CD4-positive, alpha-beta T cell treated with Interleukin-17A for 4 hours (primary cell): ENCODE measurements around the gene ZNF12.
A peak's percentile ranks its signal among the peaks of the same experiment; 100 is the strongest.
"Not testable (repeated sequence)": the region's sequence is repeated elsewhere in the genome, so short reads cannot be mapped to it uniquely, and the experiment has no call there.

Experiments
- DNase-seq: peaks from one replicate; pipeline ENCODE4 v3.0.0-alpha.2; 2020; ENCODE audit warnings: mixed read lengths

ZNF12 gene

DNA sequence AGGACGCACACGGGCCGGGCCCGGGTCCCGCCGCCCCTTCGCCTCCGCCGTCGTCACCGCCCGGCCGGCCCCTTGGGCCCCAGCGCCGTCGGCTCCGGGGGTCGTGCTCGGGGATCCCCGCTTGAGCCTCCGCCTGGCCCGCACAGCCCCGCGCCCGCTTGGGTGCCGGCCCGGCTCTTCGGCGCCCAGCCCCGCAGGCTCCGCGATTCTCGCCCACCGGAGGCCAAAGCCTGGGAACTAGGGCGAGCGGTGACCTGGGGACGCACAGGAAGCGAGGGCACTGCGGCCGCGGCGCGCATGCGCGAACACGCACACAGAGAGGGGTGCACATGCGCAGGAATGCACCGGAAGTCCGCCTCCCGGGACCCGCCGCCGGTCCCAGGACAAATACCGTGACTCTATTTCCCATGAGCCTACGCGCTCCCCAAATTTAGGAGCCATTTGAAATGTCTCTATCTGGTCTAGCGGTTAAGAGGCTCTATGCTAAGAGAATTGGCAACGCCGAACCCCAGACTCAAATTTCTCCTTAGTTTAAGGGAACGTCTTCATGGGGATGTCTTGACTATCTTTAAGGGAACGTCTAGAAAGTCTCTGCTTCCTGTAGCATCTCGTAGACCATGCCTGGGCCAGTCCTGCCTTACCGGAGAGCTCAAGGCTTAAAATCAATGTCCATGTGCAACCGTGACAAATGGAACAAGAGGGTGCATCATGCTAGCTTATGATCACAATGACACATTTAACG, at the start of gene ZNF12:
ZNF12 (minus strand) TSS at position 282 of the 742 bp plus-strand sequence. CDS start 1,774 bp downstream, outside the sequence.
- peak; percentile 98 for DNase-seq

DNA sequence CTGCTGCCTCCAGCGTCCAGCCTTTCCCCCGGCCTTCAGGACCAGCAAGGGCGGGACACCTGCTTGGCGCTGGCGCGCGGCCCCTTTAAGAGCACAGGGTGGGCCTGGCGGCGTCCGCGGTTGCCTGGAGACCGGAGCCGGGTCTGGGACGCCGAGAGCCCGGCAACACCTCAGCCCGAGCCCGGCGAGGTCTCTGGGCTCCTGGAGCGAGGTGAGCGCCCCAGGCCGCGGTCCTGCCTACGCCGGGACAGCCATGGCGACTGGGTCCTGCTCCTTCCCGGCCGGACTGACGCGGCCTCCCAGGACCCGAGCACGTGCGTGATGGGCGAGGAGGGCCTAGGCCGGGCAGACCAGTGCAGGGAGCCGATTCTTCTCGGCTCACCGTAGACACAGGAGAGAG, 47.2 kb upstream of the ZNF12 start, which contains the start of gene RSPH10B2:
RSPH10B2 (plus strand) TSS at position 140 of the 400 bp plus-strand sequence. CDS start 3,575 bp downstream, outside the sequence.
- not testable (repeated sequence) for DNase-seq

DNA sequence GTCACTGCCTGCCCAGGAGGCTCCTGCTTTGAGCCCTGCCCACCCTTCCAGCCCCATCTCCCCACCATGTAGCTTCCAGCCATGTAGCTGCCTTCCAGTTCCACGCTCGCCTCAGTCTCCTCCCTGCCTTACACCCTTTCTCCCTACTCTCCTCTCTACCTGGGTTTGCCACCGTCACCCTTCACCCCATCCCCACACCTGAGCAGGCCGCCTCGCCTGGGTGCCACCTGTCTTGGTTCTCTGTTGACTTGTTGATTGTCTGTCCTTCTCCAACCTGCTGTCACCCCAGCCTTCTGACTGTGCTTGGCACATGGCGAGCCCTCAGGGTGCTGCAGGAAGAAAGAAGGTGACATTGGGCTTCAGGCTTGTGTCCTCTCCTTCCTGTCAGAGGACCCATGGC, 43.4 kb upstream of the ZNF12 start:
- DNase-seq, result not testable (repeated sequence)

DNA sequence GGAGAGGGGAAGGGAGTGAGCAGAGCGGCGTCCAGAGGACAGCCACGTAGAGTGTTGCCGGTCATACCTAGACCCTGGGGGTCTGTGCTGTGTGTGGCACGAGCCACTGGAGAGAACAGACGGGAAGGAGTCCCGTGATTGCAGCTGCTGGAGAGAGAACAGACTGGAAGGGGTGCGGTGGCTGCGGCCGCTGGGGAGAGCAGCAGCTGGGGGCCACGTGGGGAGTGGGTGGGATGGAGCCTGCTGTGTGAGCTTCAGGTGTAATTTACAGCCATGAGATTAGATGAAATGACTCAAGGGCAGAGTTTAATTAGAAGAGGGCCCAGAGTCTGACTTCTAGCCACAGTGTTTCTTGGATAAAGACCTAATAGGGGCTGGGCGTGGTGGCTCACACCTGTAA, 42.6 kb upstream of the ZNF12 start:
- not testable (repeated sequence) for DNase-seq

DNA sequence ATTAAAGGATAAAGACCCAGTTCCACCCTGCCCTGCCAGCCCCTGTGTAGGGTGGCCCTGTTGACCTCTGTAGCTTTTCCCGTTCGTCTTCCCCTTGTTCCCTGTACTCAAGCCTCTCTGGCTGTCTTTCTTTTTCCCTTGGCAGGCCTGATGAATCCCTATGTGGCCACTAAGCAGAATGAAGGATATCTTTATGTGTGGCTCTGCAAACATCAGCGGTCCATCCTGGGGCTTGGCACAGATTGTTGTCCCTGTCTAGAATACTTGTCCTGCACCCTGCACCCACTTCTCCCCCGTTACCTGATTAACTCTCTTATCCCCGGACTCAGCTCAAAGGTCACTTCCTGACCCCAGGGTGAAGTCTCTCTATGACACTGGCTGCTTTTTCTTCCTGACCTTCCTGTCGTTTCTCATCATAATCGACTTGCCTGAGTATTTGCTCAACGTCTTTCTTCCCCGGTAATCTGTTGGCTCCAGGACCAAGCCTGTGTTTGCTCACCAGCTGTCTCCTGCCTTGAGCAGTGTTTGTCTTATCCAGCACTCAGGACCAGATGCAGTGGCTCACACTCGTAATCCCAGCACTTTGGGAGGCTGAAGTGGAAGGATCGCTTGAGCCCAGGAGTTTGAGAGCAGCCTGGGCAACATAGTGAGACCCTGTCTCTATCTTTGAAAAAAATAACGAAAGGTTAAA, 37.8 kb upstream of the ZNF12 start:
- not testable (repeated sequence) for DNase-seq

DNA sequence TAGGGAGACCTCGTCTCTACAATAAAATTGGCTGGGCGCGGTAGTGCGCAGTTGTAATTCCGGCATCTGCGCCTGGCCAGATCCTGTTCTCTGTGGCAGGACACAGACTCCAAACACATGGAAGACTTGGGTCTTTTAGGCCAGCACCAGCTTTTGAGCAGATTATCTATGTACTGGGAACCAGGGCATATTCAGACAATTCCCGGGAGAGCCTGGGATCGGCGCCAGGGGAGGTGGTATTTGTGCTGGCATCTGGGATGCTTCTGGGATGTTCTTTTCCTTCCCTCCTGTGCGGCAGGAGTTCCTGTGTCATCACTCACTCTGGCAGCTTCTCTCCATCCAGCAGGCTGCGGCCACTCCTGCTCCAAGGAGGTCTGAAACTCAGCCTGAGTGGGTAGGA, 31.7 kb upstream of the ZNF12 start:
- not testable (repeated sequence) for DNase-seq

DNA sequence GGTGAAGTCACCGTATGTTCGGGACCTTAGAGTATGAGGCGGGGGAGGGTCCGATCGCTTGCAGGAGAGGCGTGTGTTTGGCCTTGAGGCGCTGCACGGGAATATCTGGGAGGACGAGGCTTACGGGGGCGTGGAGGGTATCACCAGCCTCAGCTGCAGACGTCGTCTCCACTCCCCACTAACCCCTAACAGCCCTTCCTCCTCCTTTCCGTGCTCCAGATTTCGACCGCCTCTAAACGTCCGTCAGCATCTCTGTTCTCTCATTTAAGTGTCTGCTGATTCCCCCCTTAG, 23.5 kb upstream of the ZNF12 start:
- DNase-seq, result no peak

DNA sequence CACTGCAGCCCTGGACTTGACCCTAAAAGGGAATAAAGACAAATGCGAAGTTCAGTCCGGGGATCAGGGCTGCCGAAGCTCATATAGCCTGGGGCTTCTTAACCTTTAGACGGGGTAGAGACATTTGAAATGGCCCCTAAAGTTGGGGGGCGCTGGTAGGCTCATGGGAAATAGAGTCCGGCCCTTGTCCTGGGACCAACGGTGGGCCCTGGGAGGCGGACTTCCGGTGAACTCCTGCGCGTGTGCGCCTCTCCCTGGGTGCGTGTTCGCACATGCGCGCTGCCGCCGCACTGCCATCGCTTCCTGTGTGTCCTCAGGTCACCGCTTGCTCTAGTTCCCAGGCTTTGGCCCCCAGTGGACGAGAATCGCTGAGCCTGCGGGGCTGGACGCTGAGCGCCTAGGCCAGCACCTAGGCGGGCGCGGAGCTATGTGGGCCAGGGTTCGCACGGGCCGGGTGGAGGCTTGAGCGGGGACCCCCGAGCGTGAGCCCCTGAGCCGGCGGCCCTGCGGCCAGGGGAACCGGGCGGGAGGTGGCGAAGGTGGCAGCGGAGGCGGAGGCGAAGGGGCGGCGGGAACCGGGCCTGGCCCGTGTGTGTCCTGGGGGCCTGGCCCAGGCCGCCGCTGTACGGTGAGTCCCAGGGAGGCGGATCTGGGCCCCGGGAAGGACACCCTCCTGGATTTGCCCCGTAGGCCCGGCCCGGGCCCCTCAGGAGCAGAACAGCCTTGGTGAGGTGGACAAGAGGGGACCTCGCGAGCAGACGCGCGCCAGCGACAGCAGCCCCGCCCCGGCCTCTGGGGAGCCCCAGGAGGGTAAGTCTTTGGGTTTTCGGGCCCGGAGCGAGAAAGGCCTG, 23.0 kb upstream of the ZNF12 start:
- peak; percentile 87 for DNase-seq

DNA sequence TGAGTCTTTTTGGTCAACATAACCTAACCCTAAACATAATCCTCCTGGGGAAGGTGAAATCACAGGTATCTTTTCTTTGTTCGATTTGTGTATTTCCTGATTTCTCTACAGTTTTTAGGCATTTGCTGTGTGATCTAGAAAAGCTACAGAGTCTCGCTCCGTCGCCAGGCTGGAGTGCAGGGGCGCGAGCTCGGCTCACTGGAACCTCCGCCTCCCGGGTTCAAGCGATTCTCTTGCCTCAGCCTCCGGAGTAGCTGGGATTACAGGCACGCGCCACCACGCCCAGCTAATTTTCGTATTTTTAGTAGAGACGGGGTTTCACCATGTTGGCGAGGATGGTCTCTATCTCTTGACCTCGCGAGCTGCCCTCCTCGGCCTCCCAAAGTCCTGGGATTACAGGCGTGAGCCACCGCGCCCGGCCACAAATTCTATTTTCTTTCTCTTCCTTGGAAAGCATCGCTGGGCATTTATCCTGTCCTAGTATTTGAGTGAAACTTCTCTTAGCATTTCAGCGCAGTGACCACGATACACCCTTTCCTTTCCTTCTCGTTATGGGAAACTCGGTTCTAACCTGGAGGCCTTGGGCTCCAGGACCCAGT, 22.2 kb upstream of the ZNF12 start:
- DNase-seq, result not testable (repeated sequence)

DNA sequence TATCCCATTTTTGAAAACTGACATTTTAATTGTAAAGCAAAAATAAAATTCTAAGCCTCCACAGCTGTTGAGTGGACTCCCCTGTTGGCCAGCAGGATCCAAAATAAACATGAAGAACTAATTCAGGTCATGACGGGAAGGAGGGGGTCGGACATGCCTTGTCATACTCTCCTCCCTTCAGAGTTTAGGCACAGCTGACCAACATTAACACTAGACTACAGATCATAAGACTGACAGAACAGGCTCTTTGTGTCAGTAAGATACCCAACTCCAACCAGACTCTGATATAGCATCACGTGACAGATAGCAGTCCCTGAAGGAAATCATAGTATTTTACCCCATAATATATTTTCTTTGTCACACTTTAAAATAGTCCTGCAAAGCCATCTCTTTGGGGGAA, 20.9 kb upstream of the ZNF12 start:
- no peak for DNase-seq

DNA sequence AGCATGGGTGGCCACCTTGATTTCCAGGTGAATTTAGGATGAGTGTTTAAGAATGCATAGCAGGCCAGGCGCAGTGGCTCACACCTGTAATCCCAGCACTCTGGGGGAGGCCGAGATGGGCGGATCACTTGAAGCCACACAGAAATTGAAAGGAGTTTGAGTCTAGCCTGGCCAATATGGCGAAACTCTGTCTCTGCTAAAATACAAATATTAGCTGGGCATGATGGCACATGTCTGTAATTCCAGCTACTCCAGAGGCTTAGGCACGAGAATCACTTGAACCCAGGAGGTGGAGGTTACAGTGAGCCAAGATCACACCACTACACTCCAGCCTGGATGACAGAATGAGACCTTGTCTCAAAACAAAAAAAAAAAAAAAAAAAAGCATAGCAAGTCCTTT, 19.6 kb upstream of the ZNF12 start:
- DNase-seq, result not testable (repeated sequence)

DNA sequence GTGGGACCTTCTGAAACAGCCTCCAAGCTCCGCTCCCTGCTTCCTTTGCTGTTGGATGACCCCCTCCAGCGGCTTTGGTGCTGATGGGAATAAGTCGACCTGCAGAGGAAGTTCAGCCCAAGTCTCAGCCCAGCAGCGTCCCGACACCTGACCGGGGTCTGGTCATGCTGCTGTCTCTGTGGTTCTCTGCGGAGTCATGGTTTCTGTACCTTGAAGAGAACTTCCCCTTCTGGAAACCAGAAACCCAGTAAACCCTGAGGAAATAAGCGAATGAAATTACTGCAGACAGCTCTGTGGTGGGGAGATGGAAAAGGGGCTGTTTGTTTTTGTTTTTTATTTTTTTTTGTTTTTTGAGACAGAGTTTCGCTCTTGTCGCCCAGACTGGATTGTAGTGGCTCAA, 18.3 kb upstream of the ZNF12 start:
- DNase-seq, result no peak

DNA sequence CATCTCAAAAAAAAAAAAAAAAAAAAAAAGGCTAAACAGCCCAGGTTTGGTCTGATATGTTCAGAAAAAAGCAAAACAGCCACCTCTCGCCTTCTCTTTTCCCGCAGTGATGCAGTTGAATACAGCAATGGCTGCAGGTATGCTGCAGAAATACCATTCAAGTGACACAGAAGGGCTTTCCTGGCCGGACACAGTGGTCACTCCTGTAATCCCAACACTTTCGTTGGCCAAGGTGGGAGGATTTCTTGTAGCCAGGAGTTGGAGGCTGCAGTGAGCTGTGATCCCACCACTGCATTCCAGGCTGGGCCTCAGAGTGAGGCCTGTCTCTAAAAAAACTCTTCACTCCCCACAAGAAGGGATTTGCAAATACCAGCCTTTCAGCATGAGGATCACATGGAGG, 17.6 kb upstream of the ZNF12 start:
- not testable (repeated sequence) for DNase-seq

DNA sequence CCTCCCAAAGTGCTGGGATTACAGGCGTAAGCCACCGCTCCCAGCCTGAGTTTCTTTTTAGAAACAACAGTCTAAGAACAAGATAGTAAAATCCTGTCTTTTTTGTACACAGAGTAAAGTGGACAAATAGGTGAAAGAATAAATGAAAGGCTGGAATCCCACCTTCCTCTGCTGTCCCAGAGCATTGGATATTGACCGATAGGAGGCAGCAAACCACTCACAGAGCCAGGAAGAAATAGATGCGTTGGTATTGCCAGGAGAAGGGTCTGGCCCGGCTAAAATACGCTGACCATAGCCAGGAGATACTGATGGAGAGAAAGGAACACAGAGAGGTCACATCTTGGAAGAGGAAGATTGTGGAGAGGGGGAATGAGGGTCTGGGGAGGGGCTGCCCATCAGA, 11.4 kb upstream of the ZNF12 start:
- no peak for DNase-seq

DNA sequence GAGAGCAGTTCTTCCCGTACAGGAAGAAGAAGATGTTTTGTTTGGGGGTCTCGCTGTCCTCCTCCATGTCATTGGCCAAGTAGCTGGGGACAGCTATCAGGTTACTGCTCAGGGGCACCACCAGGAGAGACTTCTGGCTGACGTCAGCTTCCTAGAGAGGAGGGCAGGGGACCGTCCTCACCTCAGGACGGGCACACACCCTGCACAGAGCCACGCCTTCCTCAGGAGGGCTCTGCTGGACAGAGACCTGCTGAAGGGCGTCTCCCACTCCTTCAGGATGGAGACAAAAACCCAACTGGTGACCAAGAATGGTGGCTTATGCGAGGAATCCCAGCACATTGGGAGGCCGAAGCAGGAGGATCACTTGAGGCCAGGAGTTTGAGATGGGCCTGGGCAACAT, 9.2 kb upstream of the ZNF12 start:
- not testable (repeated sequence) for DNase-seq

DNA sequence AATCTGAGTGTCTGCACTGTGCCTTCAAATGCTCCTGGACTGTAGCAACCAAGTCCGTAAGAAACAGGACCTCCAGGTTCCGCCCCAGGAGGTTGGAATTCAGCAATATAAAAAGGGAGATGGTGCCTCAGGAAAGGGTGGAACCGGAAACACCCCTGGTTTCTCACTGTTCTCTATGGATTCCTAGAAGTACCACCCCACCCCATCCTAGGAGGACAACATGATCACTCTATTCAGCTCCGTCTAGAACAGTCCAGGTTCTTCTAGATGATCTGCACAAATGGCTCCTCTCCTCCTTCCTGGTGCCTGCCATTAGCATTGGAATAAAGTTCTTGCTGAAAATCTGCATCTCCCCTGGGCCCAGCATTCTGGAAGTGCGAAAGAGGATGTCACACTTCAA, 7.6 kb upstream of the ZNF12 start:
- no peak for DNase-seq

DNA sequence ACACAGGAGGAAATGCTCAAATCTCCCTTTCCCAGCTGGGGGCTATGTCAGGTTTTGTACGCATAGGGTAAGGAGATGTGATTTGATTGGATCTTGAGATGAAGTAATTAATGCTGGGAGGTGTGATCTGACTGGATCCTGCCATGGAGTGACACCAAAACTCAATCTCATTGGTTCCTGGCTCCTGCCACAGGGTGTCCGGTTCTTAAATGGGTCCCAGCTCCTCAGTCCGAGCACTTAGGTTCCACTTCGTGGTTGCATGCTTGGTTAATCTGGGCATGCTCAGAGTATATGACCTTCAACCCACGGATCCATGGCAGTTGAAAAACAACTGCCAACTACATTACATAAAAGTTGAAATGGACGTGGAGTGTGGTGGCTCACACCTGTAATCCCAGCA, 3.1 kb upstream of the ZNF12 start:
- no peak for DNase-seq

DNA sequence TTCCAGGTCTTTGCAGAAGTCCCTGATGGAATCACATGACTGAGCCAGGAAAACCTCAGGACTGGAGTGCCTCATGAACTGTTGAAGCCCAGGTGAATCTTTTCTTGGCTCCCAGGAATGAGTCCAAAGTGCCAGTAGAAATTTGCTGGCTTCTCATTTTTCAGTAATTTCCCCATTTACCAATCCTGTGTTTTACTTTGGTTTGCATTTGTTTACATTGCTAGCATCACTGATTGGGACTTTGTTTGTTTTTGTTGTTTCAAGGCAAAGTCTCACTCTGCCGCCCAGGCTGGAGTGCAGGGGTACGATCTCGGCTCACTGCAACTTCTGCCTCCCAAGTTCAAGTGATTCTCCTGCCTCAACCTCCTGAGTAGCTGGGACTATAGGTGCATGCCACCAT, 1.6 kb upstream of the ZNF12 start:
- no peak for DNase-seq

DNA sequence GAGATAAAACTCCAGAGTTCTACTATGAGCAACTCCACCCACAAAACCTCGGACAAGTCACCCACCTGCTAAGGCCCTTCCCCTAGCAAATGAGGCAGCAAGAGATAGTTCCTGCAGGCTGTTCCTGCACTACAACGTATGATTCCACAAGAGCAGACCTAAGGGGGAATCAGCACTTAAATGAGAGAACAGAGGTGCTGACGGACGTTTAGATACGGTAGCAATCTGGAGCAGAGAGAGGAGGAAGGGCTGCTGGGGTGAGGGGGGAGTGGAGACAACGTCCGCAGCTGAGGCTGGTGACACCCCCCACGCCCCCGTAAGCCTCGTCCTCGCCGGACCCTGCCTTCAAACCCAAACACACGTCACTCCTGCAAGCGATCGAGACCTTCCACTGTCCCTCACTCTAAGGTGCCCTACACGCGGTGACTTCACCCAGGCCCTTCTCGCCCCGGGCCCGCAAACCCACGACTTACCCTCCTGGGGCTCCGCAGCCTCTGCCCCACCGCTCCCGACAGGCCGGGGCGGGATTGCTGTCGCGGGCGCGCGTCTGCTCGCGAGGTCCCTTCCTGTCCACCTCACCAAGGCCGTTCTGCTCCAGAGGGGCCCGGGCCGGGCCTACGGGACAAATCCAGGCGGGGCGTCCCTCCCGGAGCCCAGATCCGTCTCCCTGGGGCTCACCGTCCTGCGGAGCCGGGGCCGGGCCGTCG, 635 bp downstream of the ZNF12 start:
- DNase-seq, result peak; percentile 30

DNA sequence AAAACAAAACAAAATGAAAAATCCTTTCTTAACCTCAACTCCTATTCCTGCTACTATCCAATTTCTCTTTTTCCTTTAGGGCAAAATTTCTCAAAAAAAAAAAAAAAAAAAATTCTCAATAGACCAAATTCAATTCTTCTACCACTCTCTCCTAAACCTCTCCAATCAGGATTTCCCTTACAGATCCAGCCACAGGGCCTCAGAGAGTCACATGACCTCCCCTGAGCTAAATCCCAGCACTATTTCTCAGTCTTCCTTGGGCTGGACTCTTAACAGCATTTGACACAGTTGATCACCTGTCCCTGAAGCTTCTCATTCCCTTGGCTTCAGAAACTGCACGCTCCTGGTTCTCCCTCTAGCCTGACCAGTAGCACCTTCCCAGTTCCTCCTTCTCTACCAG, 4.9 kb downstream of the ZNF12 start:
- DNase-seq, result no peak

DNA sequence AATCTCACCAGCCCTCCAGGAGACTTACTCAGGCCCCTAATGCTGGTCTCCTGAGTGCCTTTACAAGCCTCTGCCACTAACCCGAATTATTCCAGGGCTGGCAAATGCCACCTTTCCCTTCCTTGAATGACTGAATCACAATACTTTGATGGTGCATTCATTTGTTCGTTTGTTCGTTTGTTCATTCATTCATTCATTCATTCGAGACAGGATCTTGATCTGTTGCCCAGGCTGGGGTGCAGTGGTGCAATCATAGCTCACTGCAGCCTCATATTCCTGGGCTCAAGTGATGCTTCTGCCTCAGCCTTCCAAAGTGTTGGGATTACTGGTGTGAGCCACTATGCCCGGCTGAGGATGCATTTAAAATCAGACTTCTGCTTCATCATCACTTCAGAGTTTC, 6.0 kb downstream of the ZNF12 start:
- no peak for DNase-seq

DNA sequence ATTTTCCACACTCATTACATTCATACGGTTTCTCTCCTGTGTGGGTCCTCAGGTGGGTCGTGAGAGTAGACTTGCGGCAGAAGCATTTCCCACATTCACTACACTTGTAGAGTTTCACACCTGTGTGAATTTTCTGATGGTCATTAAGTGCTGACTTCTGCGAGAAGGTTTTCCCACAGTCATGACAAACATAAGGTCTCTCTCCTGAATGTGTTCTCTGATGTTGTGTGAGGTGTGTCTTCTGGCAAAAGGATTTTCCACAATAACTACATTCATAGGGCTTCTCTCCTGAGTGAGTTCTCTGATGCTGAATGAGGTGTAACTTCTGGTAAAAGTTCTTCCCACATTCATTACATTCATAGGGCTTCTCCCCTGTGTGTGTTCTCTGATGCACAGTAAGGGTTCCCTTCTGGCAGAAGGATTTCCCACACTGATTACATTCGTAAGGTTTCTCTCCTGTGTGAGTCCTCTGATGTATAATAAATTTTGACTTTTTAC, 15.1 kb downstream of the ZNF12 start:
- no peak for DNase-seq
